Activated gamma-delta T cell treated with Interleukin-2 at 50 U/mL for 16 hours (primary cell): ENCODE results near the gene ATG2B.
"Not testable (repeated sequence)": the region's sequence is repeated elsewhere in the genome, so short reads cannot be mapped to it uniquely, and the experiment has no call there.

Source experiments
- DNase-seq: peaks from one replicate; pipeline ENCODE4 v3.0.0-alpha.2; 2020

ATG2B gene

GRCh38 chr14:96376093-96376492 lies 13.0 kb upstream of the ATG2B start:
- no peak for DNase-seq

- DNase-seq, result no peak
These were observed 10.4 kb upstream of the ATG2B start for GRCh38 chr14:96373538-96373937.

- DNase-seq, result no peak
These were observed 7.4 kb upstream of the ATG2B start for GRCh38 chr14:96370528-96370927.

- DNase-seq, result no peak
These were observed 5.4 kb upstream of the ATG2B start for GRCh38 chr14:96368534-96368933.

GRCh38 chr14:96364962-96365361 lies 1.8 kb upstream of the ATG2B start:
- DNase-seq, result no peak

- DNase-seq, result peak; percentile 31
These were observed 703 bp upstream of the ATG2B start for GRCh38 chr14:96363751-96364336.

GRCh38 chr14:96362071-96362964 lies 823 bp downstream of the ATG2B start:
- DNase-seq, result peak; percentile 36

- no peak for DNase-seq
These were observed 3.2 kb downstream of the ATG2B start for GRCh38 chr14:96359959-96360358.

- DNase-seq, result no peak
These were observed 5.9 kb downstream of the ATG2B start for GRCh38 chr14:96357216-96357615.

GRCh38 chr14:96354246-96354645 lies 8.9 kb downstream of the ATG2B start:
- DNase-seq, result no peak

- DNase-seq, result no peak
These were observed 10.4 kb downstream of the ATG2B start for GRCh38 chr14:96352708-96353107.

GRCh38 chr14:96351986-96352385 lies 11.2 kb downstream of the ATG2B start:
- no peak for DNase-seq

GRCh38 chr14:96349286-96350075 lies 13.7 kb downstream of the ATG2B start:
- DNase-seq, result no peak

- not testable (repeated sequence) for DNase-seq
These were observed 15.2 kb downstream of the ATG2B start for GRCh38 chr14:96347957-96348356.

GRCh38 chr14:96345669-96346068 lies 17.5 kb downstream of the ATG2B start:
- DNase-seq, result no peak

- no peak for DNase-seq
These were observed 21.8 kb downstream of the ATG2B start for GRCh38 chr14:96341323-96341722.

- DNase-seq, result no peak
These were observed 24.6 kb downstream of the ATG2B start for GRCh38 chr14:96338551-96338950.

GRCh38 chr14:96324219-96324618 lies 38.9 kb downstream of the ATG2B start:
- DNase-seq, result no peak

- DNase-seq, result no peak
These were observed 42.5 kb downstream of the ATG2B start for GRCh38 chr14:96320605-96321004.

GRCh38 chr14:96318836-96319235 lies 44.3 kb downstream of the ATG2B start:
- no peak for DNase-seq

GRCh38 chr14:96316087-96316486 lies 47.1 kb downstream of the ATG2B start:
- DNase-seq, result no peak

GRCh38 chr14:96310906-96311305 lies 52.2 kb downstream of the ATG2B start:
- DNase-seq, result no peak

- DNase-seq, result no peak
These were observed 53.2 kb downstream of the ATG2B start for GRCh38 chr14:96309896-96310330.
